ENCODE measurements around the gene ASB6. TPM values are rescaled to one million over a fixed set of nuclear protein-coding genes. Genes with fewer than 3 reads are reported as not detected.
A peak's percentile ranks its signal among the peaks of the same experiment; 100 is the strongest.
"Not testable (repeated sequence)": the region's sequence is repeated elsewhere in the genome, so short reads cannot be mapped to it uniquely, and the experiment has no call there.

The ASB6 gene
- total RNA-seq, 1 donor from 2014 or later = 26.2 TPM

DNA sequence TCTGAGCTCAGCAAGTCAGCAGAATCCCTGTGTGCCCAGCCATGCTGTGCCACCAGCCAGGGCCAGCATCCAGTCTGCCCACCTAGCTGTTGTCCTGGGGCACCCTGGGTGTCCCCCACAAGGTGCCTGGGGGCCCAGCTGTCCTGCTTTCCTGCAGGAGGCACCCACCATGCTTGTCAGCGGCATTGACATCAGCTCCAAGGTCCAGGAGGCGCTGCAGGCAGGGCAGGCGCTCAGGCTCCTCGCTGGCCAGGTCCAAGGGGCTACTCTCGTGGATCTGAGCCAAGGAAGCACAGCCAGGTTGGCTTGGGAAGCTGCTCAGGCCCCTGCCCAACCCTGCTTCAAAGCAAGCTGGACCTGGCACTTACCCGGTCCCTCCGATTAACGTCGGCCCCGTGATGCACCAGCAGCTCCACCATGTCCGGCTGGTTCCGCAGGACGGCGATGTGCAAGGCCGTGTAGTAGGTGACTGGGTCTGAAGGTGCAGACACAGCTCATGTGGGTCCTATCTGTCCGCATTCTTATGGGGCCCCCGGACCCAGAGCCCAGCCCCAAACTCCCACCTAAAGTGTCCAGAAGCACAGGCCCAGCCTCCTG, 2.8 kb downstream of the ASB6 start:
- Mint-ChIP-seq H3K4me3 (ENCODE audit: unreplicated experiment) (no peak overlapping the region), H3K4me1 (ENCODE audit: unreplicated experiment) (peaks cover 7% of the 10 kb centered on the region), H3K27me3 (ENCODE audit: unreplicated experiment) (peaks cover 7% of the 10 kb centered on the region), H3K9me3 (ENCODE audit: unreplicated experiment) (no peaks in the 10 kb centered on the region), H3K36me3 (ENCODE audit: low read depth, unreplicated experiment) (peaks cover 27% of the 10 kb centered on the region), H3K27ac (ENCODE audit: unreplicated experiment) (no peak overlapping the region)
- TF ChIP-seq, protein P1, sequence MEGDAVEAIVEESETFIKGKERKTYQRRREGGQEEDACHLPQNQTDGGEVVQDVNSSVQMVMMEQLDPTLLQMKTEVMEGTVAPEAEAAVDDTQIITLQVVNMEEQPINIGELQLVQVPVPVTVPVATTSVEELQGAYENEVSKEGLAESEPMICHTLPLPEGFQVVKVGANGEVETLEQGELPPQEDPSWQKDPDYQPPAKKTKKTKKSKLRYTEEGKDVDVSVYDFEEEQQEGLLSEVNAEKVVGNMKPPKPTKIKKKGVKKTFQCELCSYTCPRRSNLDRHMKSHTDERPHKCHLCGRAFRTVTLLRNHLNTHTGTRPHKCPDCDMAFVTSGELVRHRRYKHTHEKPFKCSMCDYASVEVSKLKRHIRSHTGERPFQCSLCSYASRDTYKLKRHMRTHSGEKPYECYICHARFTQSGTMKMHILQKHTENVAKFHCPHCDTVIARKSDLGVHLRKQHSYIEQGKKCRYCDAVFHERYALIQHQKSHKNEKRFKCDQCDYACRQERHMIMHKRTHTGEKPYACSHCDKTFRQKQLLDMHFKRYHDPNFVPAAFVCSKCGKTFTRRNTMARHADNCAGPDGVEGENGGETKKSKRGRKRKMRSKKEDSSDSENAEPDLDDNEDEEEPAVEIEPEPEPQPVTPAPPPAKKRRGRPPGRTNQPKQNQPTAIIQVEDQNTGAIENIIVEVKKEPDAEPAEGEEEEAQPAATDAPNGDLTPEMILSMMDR (IDR thresholded peaks at IDR 0.05; ENCODE audit: unreplicated experiment) = no peak
- DNase-seq (ENCODE audit: low spot score) = no peak

GRCh38 chr9:129637673-129638439, 4.1 kb downstream of the ASB6 start:
- peak overlapping the region; percentile 22 for H3K4me3 Mint-ChIP-seq (ENCODE audit: unreplicated experiment)
- H3K27ac Mint-ChIP-seq (ENCODE audit: unreplicated experiment) = no peak overlapping the region
- DNase-seq (ENCODE audit: low spot score) = no peak
- no peaks in the 10 kb centered on the region for H3K9me3 Mint-ChIP-seq (ENCODE audit: unreplicated experiment)
- H3K27me3 Mint-ChIP-seq (ENCODE audit: unreplicated experiment) = peaks cover 10% of the 10 kb centered on the region
- peaks cover 7% of the 10 kb centered on the region for H3K4me1 Mint-ChIP-seq (ENCODE audit: unreplicated experiment)
- TF ChIP-seq, protein P1 (IDR thresholded peaks at IDR 0.05; ENCODE audit: unreplicated experiment) = no peak
- peaks cover 27% of the 10 kb centered on the region for H3K36me3 Mint-ChIP-seq (ENCODE audit: low read depth, unreplicated experiment)

DNA sequence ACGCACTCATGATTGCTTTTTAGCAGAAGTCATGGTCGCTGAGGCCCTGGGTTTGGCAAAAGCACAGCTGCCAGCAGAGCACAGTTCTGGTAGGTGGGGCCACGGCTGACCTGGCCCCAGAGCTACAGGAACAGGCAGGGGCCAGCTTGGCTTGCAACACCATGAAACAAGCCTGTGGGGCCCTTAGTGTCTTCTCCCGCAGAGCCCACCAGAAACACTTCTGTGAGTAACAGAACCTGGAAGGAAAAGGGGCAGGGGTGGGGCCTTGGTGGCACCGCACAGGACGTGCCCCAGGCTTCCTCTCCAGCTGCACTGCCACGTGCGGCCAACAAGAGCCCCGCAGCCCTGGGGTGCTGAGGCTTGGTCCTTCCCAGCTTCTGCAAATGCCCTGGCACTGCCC, 4.8 kb downstream of the ASB6 start:
- Mint-ChIP-seq H3K4me1 (ENCODE audit: unreplicated experiment) (peaks cover 7% of the 10 kb centered on the region), H3K9me3 (ENCODE audit: unreplicated experiment) (no peaks in the 10 kb centered on the region), H3K36me3 (ENCODE audit: low read depth, unreplicated experiment) (peaks cover 27% of the 10 kb centered on the region), H3K4me3 (ENCODE audit: unreplicated experiment) (no peak overlapping the region), H3K27ac (ENCODE audit: unreplicated experiment) (no peak overlapping the region), H3K27me3 (ENCODE audit: unreplicated experiment) (peaks cover 10% of the 10 kb centered on the region)
- TF ChIP-seq, protein P1 (IDR thresholded peaks at IDR 0.05; ENCODE audit: unreplicated experiment) = no peak
- DNase-seq (ENCODE audit: low spot score) = no peak

DNA sequence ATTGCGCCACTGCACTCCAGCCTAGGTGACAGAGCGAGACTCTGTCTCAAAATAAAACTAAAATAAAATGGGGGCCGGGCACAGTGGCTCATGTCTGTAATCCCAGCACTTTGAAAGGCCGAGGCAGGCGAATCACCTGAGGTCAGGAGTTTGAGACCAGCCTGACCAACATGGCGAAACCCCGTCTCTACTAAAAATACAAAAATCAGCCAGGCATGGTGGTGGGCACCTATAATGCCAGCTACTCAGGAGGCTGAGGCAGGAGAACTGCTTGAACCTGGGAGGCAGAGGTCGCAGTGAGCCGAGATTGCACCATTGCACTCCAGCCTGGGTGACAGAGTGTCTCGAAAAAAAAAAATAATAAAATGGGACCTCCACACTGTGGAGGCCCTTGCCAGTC, 5.6 kb downstream of the ASB6 start:
- Mint-ChIP-seq H3K36me3 (ENCODE audit: low read depth, unreplicated experiment) (peaks cover 26% of the 10 kb centered on the region), H3K27me3 (ENCODE audit: unreplicated experiment) (peaks cover 11% of the 10 kb centered on the region)
- H3K4me1 Mint-ChIP-seq (ENCODE audit: unreplicated experiment); H3K27ac Mint-ChIP-seq (ENCODE audit: unreplicated experiment); DNase-seq (ENCODE audit: low spot score); H3K4me3 Mint-ChIP-seq (ENCODE audit: unreplicated experiment); H3K9me3 Mint-ChIP-seq (ENCODE audit: unreplicated experiment): not testable (repeated sequence)

DNA sequence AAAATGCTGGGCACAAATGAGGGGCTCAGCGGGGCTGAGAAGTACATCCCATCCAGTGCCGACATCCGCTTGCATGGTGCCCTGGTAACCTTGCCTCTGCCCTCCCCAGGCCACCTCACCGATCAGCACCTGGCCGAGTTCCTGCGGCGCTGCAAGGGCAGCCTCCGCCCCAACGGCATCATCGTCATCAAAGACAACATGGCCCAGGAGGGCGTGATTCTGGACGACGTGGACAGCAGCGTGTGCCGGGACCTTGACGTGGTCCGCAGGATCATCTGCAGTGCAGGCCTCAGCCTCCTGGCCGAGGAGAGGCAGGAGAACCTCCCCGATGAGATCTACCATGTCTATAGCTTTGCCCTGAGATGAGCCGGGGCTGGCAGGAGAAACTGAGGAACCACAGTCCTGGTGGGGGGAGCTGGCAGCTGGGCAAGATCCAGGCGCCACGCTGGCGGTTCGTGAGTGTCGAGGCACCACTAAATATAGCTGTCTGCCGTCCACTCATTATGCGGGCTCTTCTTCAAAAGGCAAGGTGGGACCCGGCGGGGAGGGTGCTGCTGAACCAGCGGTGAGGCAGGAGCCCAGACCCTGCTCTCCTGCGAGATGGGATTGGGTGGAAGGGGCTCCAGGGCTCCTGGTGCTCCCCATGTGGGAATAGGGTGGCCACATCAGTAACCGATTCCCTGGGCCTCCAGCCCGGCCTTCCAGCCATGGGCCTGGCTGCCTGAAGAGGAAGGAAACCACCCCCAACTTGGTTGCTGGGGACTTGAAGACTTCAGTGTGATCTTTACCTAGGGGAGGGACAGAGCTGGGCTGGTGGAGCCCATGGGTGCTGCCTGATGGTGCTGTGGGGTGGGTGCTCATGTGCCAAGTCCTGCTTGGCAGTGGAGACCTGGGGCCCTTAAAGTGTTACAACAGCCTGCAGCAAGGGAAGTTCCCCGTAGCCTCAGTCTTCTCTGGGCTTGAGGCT, 6.6 kb downstream of the ASB6 start:
- Mint-ChIP-seq H3K27me3 (ENCODE audit: unreplicated experiment) (peaks cover 8% of the 10 kb centered on the region), H3K27ac (ENCODE audit: unreplicated experiment) (no peak overlapping the region), H3K9me3 (ENCODE audit: unreplicated experiment) (no peaks in the 10 kb centered on the region), H3K4me1 (ENCODE audit: unreplicated experiment) (no peaks in the 10 kb centered on the region), H3K4me3 (ENCODE audit: unreplicated experiment) (peak overlapping the region; percentile 21), H3K36me3 (ENCODE audit: low read depth, unreplicated experiment) (peaks cover 22% of the 10 kb centered on the region)
- DNase-seq (ENCODE audit: low spot score) = no peak
- TF ChIP-seq, protein P1 (IDR thresholded peaks at IDR 0.05; ENCODE audit: unreplicated experiment) = no peak

Data from endothelial cell (in vitro differentiated cells).